DOHH2 (cell line): ENCODE measurements around the gene SLC12A8.

Experiments used
- H3F3A ChIP-seq: fragments of 200-600 bp; sonication (generic), shearing (Covaris generic); 2 replicates; pipeline ENCODE4 v1.6.0; 2016; ENCODE audit warnings: antibody characterized with exemption, mild to moderate bottlenecking; ENCODE audit not compliant: control insufficient read depth, insufficient read depth
- H3K27ac ChIP-seq: fragments of 200-600 bp; sonication (generic); 2 replicates; pipeline ENCODE4 v1.5.1; 2014; ENCODE audit warnings: low read depth, mild to moderate bottlenecking, low read length, moderate library complexity
- H3K27me3 ChIP-seq: fragments of 200-600 bp; sonication (generic); 2 replicates; pipeline ENCODE4 v1.6.1; 2014; ENCODE audit warnings: mild to moderate bottlenecking, low read length, mixed read lengths; ENCODE audit not compliant: control insufficient read depth
- H3K36me3 ChIP-seq: fragments of 200-600 bp; sonication (generic); 2 replicates; pipeline ENCODE4 v1.6.1; 2014; ENCODE audit warnings: mild to moderate bottlenecking, low read length, moderate library complexity, mixed read lengths; ENCODE audit not compliant: control insufficient read depth
- H3K4me1 ChIP-seq: fragments of 200-600 bp; sonication (generic); 2 replicates; pipeline ENCODE4 v1.6.1; 2014; ENCODE audit warnings: mild to moderate bottlenecking, low read length, mixed read lengths; ENCODE audit not compliant: control insufficient read depth
- H3K4me2 ChIP-seq: fragments of 200-600 bp; sonication (generic); 2 replicates; pipeline ENCODE4 v1.6.0; 2014; ENCODE audit warnings: mild to moderate bottlenecking, low read length, moderate library complexity
- H3K4me3 ChIP-seq: fragments of 200-600 bp; sonication (generic); 2 replicates; pipeline ENCODE4 v1.5.1; 2014; ENCODE audit warnings: mild to moderate bottlenecking, low read length, mixed read lengths
- H3K79me2 ChIP-seq: fragments of 200-600 bp; sonication (generic); 2 replicates; pipeline ENCODE4 v1.6.1; 2014; ENCODE audit warnings: mild to moderate bottlenecking, low read length, mixed read lengths; ENCODE audit not compliant: control insufficient read depth
- H3K9me2 ChIP-seq: fragments of 200-600 bp; sonication (generic); replicated peaks from 2 replicates; pipeline ENCODE4 v1.6.1; 2014; ENCODE audit warnings: mild to moderate bottlenecking, low read length, mixed read lengths; ENCODE audit not compliant: control insufficient read depth
- H3K9me3 ChIP-seq: fragments of 200-600 bp; sonication (generic); 2 replicates; pipeline ENCODE4 v1.6.1; 2014; ENCODE audit warnings: antibody characterized with exemption, low read length, mixed read lengths; ENCODE audit not compliant: control insufficient read depth, insufficient read depth
- H4K20me1 ChIP-seq: fragments of 200-600 bp; sonication (generic); 2 replicates; pipeline ENCODE4 v1.6.0; 2014; ENCODE audit warnings: low read depth, mild to moderate bottlenecking, antibody characterized with exemption, low read length, moderate library complexity; ENCODE audit not compliant: control insufficient read depth, insufficient read depth
- EZH2phosphoT487 ChIP-seq: fragments of 200-600 bp; sonication (generic); IDR thresholded peaks from 2 replicates; pipeline ENCODE4 v1.6.1; 2017; ENCODE audit warnings: borderline replicate concordance, mild to moderate bottlenecking, antibody characterized with exemption, low read length, moderate library complexity, mixed read lengths
- TF ChIP-seq, protein P1 (sequence below): fragments of 200-600 bp; sonication (generic); IDR thresholded peaks from one replicate; pipeline ENCODE4 v1.5.1; 2014; ENCODE audit warnings: antibody characterized with exemption, mild to moderate bottlenecking, low read depth, low read length; ENCODE audit not compliant: poor library complexity, severe bottlenecking

The SLC12A8 gene

GRCh38 chr3:125163739-125164601 lies 48.6 kb downstream of the SLC12A8 start:
- no peaks in the 10 kb centered on the region for H3K9me3 ChIP-seq
- no peaks in the 10 kb centered on the region for H3K9me2 ChIP-seq
- no peaks in the 10 kb centered on the region for H3K79me2 ChIP-seq
- no peaks in the 10 kb centered on the region for H3K36me3 ChIP-seq
- 0 out of 2 replicates have a peak, but pooled peaks cover 3% of the 10 kb centered on the region for H3K27me3 ChIP-seq
- no peaks in the 10 kb centered on the region for H4K20me1 ChIP-seq
- TF ChIP-seq, protein P1, sequence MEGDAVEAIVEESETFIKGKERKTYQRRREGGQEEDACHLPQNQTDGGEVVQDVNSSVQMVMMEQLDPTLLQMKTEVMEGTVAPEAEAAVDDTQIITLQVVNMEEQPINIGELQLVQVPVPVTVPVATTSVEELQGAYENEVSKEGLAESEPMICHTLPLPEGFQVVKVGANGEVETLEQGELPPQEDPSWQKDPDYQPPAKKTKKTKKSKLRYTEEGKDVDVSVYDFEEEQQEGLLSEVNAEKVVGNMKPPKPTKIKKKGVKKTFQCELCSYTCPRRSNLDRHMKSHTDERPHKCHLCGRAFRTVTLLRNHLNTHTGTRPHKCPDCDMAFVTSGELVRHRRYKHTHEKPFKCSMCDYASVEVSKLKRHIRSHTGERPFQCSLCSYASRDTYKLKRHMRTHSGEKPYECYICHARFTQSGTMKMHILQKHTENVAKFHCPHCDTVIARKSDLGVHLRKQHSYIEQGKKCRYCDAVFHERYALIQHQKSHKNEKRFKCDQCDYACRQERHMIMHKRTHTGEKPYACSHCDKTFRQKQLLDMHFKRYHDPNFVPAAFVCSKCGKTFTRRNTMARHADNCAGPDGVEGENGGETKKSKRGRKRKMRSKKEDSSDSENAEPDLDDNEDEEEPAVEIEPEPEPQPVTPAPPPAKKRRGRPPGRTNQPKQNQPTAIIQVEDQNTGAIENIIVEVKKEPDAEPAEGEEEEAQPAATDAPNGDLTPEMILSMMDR: no peak
- TF ChIP-seq EZH2phosphoT487: no peak
- no peak overlapping the region for H3K27ac ChIP-seq
- H3K4me3 ChIP-seq: no peak overlapping the region
- H3K4me1 ChIP-seq: no peaks in the 10 kb centered on the region
- H3F3A ChIP-seq: no peaks in the 10 kb centered on the region
- no peak overlapping the region for H3K4me2 ChIP-seq

GRCh38 chr3:125161607-125162219 lies 50.8 kb downstream of the SLC12A8 start:
- Histone ChIP-seq H4K20me1 (no peaks in the 10 kb centered on the region), H3K4me1 (no peaks in the 10 kb centered on the region), H3F3A (no peaks in the 10 kb centered on the region), H3K9me3 (no peaks in the 10 kb centered on the region), H3K9me2 (no peaks in the 10 kb centered on the region), H3K4me2 (no peak overlapping the region), H3K27ac (no peak overlapping the region), H3K79me2 (no peaks in the 10 kb centered on the region), H3K36me3 (no peaks in the 10 kb centered on the region), H3K27me3 (peaks cover 6% of the 10 kb centered on the region), H3K4me3 (no peak overlapping the region)
- TF ChIP-seq, protein P1: no peak
- no peak for TF ChIP-seq EZH2phosphoT487

DNA sequence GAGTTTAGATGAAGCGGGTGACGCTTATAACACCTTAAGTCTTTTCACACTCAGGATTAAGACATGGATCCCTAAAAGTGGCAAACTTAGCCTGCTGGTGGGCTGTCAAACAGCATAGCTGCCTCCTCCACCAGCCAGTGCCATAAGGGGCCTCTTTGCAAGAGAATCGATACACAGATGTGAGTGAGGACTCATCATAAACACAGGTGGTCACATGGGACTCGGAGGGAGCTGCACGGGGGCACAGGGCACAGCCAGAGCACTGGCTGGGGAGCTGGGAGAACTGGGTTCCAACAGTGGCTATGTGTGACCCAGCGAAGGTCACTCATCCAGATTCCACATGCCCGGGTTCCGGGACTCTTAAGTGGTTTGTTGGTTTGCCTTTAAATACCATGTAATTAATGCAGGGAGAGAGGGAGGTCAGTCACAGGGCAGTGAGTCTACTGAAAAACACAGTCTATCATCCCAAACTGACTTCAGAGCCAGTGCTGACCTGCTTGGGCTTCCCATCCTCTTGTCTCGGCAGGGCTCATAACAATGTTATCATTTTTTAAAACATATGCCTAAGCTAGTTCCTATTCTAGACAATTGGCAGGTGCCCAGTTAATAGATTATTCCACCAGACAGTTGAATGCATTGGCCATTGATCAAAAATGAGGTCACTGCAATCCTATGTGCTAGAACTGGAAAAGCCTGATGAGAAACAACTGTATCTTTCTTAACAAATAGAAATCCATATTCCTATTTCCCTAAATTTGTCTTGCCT lies 51.8 kb downstream of the SLC12A8 start:
- no peaks in the 10 kb centered on the region for H3K9me3 ChIP-seq
- TF ChIP-seq, protein P1: no peak
- no peak for TF ChIP-seq EZH2phosphoT487
- no peaks in the 10 kb centered on the region for H3K36me3 ChIP-seq
- no peaks in the 10 kb centered on the region for H4K20me1 ChIP-seq
- peaks cover 6% of the 10 kb centered on the region for H3K27me3 ChIP-seq
- no peaks in the 10 kb centered on the region for H3F3A ChIP-seq
- no peaks in the 10 kb centered on the region for H3K4me1 ChIP-seq
- H3K9me2 ChIP-seq: no peaks in the 10 kb centered on the region
- H3K4me2 ChIP-seq: no peak overlapping the region
- no peak overlapping the region for H3K4me3 ChIP-seq
- H3K79me2 ChIP-seq: no peaks in the 10 kb centered on the region
- no peak overlapping the region for H3K27ac ChIP-seq
